ENCODE measurements around the gene ERN1. TPM values are rescaled to one million over a fixed set of nuclear protein-coding genes. Genes with fewer than 3 reads are reported as not detected.
A peak's percentile ranks its signal among the peaks of the same experiment; 100 is the strongest.

Gene ERN1
- total and polyA plus RNA-seq, 2 of the 13 experiments (the other 11 are each of a cell fraction or from before 2014, with no cell fraction given): 6.0 to 12.7 TPM

DNA sequence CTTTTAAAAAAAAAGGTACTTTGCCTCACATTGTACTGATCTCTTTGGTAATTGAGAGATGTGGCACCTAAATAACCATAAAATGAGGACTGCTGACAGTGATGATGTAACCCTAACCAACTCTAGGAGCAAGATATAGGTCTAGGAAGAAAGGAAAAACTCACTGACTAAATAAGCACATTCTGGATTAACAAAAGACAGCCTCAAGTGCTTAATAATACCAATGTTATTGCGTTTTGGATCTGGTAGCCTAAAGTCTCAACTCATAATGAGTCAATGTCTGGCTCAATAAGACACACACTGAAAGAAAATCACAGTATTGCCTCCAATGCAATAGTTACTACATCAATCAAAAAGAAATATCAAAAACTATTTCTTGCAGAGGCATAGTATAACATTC is 3.0 kb downstream of the ERN1 start:
- H3K27ac ChIP-seq (ENCODE audit: extremely low read length, insufficient read depth, low read length): no peak overlapping the region
- H3K4me3 ChIP-seq (replicated peaks in 1 of 3; ENCODE audit: insufficient read depth in 1 of 3, low read depth in 2 of 3, low read length in 3 of 3): no peak overlapping the region
- H3K36me3 ChIP-seq (replicated peaks in 1 of 2; ENCODE audit: control insufficient read depth in 1 of 2, insufficient read depth in 2 of 2, low read length in 2 of 2): peaks cover 0 to under 1% of the 10 kb centered on the region in 2 experiments; a peak in 1 of 5 replicates
- intact Hi-C loops (cut with micrococcal nuclease; ENCODE audit: unreplicated experiment): no loop called here
- H3K27me3 ChIP-seq (ENCODE audit: control insufficient read depth in 1 of 2, insufficient read depth in 2 of 2, low read length in 2 of 2): no peaks in the 10 kb centered on the region; a peak in 1 of 5 replicates
- peak overlapping the region; percentile 34; the same call in 1 of the 2 replicates for H3K4me2 ChIP-seq (ENCODE audit: low read depth, low read length)
- ATAC-seq (no peak), DNase-seq (ENCODE audit: low spot score) (no peak), FAIRE-seq (no peak)
- H4K20me1 ChIP-seq (ENCODE audit: insufficient read depth, low read length): peaks cover 16% of the 10 kb centered on the region; the same call in 1 of the 2 replicates
- no peak overlapping the region for H3K9ac ChIP-seq (ENCODE audit: insufficient read depth, low read depth, low read length)
- no peaks in the 10 kb centered on the region for H3K9me3 ChIP-seq (ENCODE audit: low read length)
- no peak overlapping the region for H2AFZ ChIP-seq (ENCODE audit: low read length)
- TSS peak; percentile 34 for BruUV-seq (replicated peaks)
- TF ChIP-seq ZNF75D (CRISPR knock-in tag; IDR thresholded peaks at IDR 0.05; ENCODE audit: borderline replicate concordance) (no peak), ZNF883 (CRISPR knock-in tag; IDR thresholded peaks at IDR 0.05; ENCODE audit: not compliant biosample characterization) (no peak), RBFOX2 (IDR thresholded peaks at IDR 0.05; ENCODE audit: low read depth, low read length) (peak; percentile 43; the same call in 1 of the 2 replicates), ATF7 (IDR thresholded peaks at IDR 0.05) (peak; percentile 29; the same call in 1 of the 2 replicates), ATF7 (CRISPR knock-in tag; IDR thresholded peaks at IDR 0.05) (no peak), ZNF703 (CRISPR knock-in tag; IDR thresholded peaks at IDR 0.05; ENCODE audit: borderline replicate concordance) (no peak), MYNN (CRISPR knock-in tag; IDR thresholded peaks at IDR 0.05; ENCODE audit: low read depth) (no peak), ATF1 (CRISPR knock-in tag; IDR thresholded peaks at IDR 0.05) (no peak)
- TF ChIP-seq, protein P1, sequence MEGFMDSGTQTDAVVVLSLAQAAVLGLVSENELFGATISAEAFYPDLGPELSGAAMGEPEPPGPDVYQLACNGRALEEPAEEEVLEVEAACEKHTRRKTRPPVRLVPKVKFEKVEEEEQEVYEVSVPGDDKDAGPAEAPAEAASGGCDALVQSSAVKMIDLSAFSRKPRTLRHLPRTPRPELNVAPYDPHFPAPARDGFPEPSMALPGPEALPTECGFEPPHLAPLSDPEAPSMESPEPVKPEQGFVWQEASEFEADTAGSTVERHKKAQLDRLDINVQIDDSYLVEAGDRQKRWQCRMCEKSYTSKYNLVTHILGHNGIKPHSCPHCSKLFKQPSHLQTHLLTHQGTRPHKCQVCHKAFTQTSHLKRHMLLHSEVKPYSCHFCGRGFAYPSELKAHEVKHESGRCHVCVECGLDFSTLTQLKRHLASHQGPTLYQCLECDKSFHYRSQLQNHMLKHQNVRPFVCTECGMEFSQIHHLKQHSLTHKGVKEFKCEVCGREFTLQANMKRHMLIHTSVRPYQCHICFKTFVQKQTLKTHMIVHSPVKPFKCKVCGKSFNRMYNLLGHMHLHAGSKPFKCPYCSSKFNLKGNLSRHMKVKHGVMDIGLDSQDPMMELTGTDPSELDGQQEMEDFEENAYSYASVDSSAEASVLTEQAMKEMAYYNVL (CRISPR knock-in tag; IDR thresholded peaks at IDR 0.05; ENCODE audit: borderline replicate concordance): no peak
- H3K4me1 ChIP-seq (ENCODE audit: insufficient read depth, low read length): peaks cover 70% of the 10 kb centered on the region
- WGBS (ENCODE audit: low lambda C conversion rate): 75% methylated on average over 1 of the region's 1 CpG
- POLR2A ChIA-PET: interaction anchor here (10.7 kb wide), 1 partner anchor 19 kb away, joined by 138 read pairs; no protein-coding TSS in a partner anchor
- in situ Hi-C loops (cut with HindIII; ENCODE audit: extremely low pct_ligation_motif_present, low pct_unique_long_range_greater_than_20kb): no loop called here
- H3K79me2 ChIP-seq (ENCODE audit: insufficient read depth, low read length): peaks cover 66% of the 10 kb centered on the region
- CTCF ChIA-PET (ENCODE audit: low intra/inter-chr PET ratio, low total read pairs): no interaction called here

Data from HepG2 (cell line).